Body of pancreas (tissue), 4 donors: ENCODE data around the gene PIRT. TPM values are rescaled to one million over a fixed set of nuclear protein-coding genes. Genes with fewer than 3 reads are reported as not detected.

Source experiments
- ATAC-seq: fragments of 150-250 bp; one replicate; pipeline ENCODE4 v1.9.1; 2016
- DNase-seq, 4 donors: peaks; one replicate each; pipeline ENCODE4 v3.0.0-alpha.2; 2019
- H3K27ac ChIP-seq, 4 donors: fragments of 200-600 bp; sonication (generic); 1 replicate in 3 of 4; 2 replicates in 1 of 4; pipeline versions ENCODE4 v1.5.1 to v1.6.1; 2016 to 2019; ENCODE audit warnings: mild to moderate bottlenecking in 1 of 4, mixed read lengths in 1 of 4, moderate library complexity in 1 of 4
- H3K27me3 ChIP-seq, 2 donors: fragments of 200-600 bp; sonication (generic); one replicate each; pipeline ENCODE4 v1.6.0; 2016; ENCODE audit warnings: mild to moderate bottlenecking in 1 of 2
- H3K36me3 ChIP-seq, 2 donors: fragments of 200-600 bp; sonication (generic); replicated peaks in 1 of 2; 2 replicates each; pipeline ENCODE4 v1.5.1; 2016; ENCODE audit warnings: low read depth in 2 of 2; ENCODE audit not compliant: insufficient read depth in 1 of 2
- H3K4me1 ChIP-seq: fragments of 200-600 bp; sonication (generic); one replicate; pipeline ENCODE4 v1.6.0; 2016
- H3K4me3 ChIP-seq, 2 donors: fragments of 200-600 bp; sonication (generic); 1 replicate in 1 of 2; 2 replicates in 1 of 2; pipeline ENCODE4 v1.5.1; 2016 to 2019
- H3K9me3 ChIP-seq, 3 donors: fragments of 200-600 bp; sonication (generic); 1 replicate in 2 of 3; 2 replicates in 1 of 3; pipeline ENCODE4 v1.5.1; 2016
- POLR2A ChIP-seq, 3 donors: fragments of 450-650 bp; IDR thresholded peaks; one replicate each; pipeline ENCODE4 v1.6.1; 2016; ENCODE audit warnings: antibody characterized with exemption in 3 of 3, mild to moderate bottlenecking in 2 of 3
- WGBS, 2 donors: methylation state at CpG; one replicate each; pipeline ENCODE4 v1.1.5; 2017; 5-methylcytosine and 5-hydroxymethylcytosine counted together
- intact Hi-C: fragments of 100-400 bp; cut with DNase I; formaldehyde crosslinking; loops from one replicate; pipeline ENCODE4 v1.15.1; 2023
- total RNA-seq, 2 donors: library from RNA; depleted of rRNA; stranded (reverse); fragments of >200 nt; gene quantifications; one replicate each; pipeline ENCODE4 v1.1.0, GENCODE V29; 2016
- TF ChIP-seq, protein P1 (sequence below), 7 experiments: fragments of 450-650 bp in 4 of 7; fragments of 200-600 bp in 3 of 7; sonication (generic) in 3 of 7; IDR thresholded peaks; one replicate each; pipeline ENCODE4 v1.5.1; 2016 to 2019; ENCODE audit warnings: antibody characterized with exemption in 7 of 7

PIRT gene
- total RNA-seq, 2 donors from 2014 or later, result 0.78 TPM; not detected in 1

DNA sequence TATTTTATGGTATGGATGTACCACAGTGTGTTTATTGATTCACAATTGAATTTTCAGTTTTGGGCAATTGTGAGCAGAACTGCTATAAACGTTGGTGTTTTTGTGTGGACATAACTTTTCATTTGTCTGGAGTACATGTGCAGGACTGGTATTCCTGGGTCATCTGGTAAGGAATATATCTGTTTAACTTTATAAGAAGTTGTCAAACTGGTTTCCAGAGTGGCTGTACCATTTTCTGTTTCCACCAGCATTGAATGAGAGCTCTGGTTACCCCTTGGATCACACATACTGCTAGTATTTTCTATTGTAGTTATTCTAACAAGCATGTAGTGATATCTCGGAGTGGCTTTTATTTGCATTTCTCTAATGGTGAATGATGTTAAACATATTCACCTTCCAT is 58.3 kb downstream of the PIRT start:
- TF ChIP-seq, protein P1, sequence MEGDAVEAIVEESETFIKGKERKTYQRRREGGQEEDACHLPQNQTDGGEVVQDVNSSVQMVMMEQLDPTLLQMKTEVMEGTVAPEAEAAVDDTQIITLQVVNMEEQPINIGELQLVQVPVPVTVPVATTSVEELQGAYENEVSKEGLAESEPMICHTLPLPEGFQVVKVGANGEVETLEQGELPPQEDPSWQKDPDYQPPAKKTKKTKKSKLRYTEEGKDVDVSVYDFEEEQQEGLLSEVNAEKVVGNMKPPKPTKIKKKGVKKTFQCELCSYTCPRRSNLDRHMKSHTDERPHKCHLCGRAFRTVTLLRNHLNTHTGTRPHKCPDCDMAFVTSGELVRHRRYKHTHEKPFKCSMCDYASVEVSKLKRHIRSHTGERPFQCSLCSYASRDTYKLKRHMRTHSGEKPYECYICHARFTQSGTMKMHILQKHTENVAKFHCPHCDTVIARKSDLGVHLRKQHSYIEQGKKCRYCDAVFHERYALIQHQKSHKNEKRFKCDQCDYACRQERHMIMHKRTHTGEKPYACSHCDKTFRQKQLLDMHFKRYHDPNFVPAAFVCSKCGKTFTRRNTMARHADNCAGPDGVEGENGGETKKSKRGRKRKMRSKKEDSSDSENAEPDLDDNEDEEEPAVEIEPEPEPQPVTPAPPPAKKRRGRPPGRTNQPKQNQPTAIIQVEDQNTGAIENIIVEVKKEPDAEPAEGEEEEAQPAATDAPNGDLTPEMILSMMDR (IDR thresholded peaks at IDR 0.05), result no peak
- TF ChIP-seq POLR2A (IDR thresholded peaks at IDR 0.05), result no peak
- H3K9me3 ChIP-seq, result no peaks in the 10 kb centered on the region
- no peaks in the 10 kb centered on the region for H3K36me3 ChIP-seq
- H3K4me3 ChIP-seq, result no peak overlapping the region
- no peaks in the 10 kb centered on the region for H3K27me3 ChIP-seq
- intact Hi-C loops, result no loop called here
- no peak for ATAC-seq
- WGBS, 2 donors, result 62 to 74% methylated on average over 2 of the region's 2 CpGs
- DNase-seq, result no peak
- no peak overlapping the region for H3K27ac ChIP-seq
- H3K4me1 ChIP-seq, result no peaks in the 10 kb centered on the region

DNA sequence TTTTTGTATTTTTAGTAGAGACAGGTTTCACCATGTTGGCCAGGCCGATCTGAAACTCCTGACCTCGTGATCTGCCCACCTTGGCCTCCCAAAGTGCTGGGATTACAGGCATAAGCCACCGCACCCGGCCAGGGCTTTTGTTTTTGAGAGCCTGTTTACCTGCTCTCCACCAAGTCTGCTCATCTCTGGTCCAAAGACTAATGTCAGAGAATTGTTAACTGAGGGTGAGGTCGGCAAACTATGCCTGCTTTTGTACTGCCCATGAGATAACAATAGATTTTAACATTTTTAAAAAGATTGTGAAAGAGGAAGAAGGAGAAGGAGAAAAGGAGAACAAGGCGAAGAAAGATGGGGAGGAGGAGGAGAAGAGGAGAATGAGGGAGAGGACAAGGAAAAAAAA is 60.0 kb downstream of the PIRT start:
- no peaks in the 10 kb centered on the region for H3K4me1 ChIP-seq
- no peak overlapping the region for H3K27ac ChIP-seq
- no peak overlapping the region for H3K4me3 ChIP-seq
- DNase-seq, result no peak
- H3K27me3 ChIP-seq, result no peaks in the 10 kb centered on the region
- no peak for ATAC-seq
- H3K36me3 ChIP-seq, result no peaks in the 10 kb centered on the region
- H3K9me3 ChIP-seq, result no peaks in the 10 kb centered on the region
- intact Hi-C loops, result no loop called here
- TF ChIP-seq, protein P1 (IDR thresholded peaks at IDR 0.05), result no peak
- no peak for TF ChIP-seq POLR2A (IDR thresholded peaks at IDR 0.05)
- 88 to 91% methylated on average over 6 of the region's 6 CpGs for WGBS, 2 donors

DNA sequence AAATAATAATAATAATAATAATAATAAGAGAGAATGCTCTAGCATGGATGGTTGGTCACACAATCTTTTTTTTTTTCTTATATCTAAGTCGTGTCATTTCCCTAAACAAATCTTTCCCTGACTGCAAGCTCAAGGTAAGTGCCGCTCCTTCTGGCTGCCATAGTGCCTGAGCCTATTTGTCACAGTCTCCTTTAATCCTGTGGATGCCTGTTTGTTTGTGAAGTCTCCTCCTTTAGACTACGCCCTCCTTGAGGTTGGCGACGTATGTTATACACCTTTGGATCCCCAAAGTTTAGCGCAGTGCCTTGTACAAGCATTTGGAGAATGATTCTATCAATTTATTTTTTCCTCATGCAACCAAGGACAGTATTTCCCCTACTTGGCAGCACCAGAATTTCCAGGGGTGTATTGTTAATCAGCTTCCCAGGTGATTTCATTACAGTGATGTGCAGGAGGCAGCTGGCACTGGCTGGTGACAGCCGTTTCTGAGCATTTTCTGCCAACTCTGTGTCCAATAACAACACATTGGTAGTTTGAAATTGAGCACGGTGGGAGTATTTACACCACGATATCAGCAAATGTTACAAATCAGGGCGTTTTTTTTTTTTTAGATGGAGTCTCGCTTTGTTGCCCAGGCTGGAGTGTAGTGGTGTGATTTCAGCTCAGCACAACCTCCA is 60.6 kb downstream of the PIRT start:
- Histone ChIP-seq H3K4me1 (no peaks in the 10 kb centered on the region), H3K27ac (no peak overlapping the region), H3K4me3 (no peak overlapping the region), H3K27me3 (no peaks in the 10 kb centered on the region), H3K9me3 (no peaks in the 10 kb centered on the region), H3K36me3 (no peaks in the 10 kb centered on the region)
- WGBS, 2 donors, result 80 to 85% methylated on average over 11 of the region's 11 CpGs
- intact Hi-C loops, result no loop called here
- no peak for ATAC-seq
- TF ChIP-seq POLR2A (IDR thresholded peaks at IDR 0.05), result no peak
- TF ChIP-seq, protein P1 (IDR thresholded peaks at IDR 0.05), result no peak
- no peak for DNase-seq

DNA sequence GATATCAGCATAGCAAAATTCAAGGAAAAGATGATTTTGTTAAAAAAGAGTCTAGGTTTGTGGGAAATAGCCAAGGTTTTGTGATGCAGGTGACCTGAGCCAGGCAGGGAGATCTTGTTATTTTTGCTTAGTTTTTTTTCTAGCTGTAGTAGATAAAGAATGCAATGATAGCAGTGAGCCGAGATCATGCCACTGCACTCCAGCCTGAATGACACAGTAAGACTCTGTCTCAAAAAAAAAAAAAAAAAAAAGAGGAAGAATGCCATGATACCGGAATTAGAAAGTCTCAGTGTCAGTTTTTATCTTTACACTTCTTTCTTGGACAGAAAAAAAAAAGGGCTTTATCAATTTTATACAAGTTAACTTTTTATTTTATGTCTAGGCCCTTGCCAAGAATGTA is 61.5 kb downstream of the PIRT start:
- Histone ChIP-seq H3K4me3 (no peak overlapping the region), H3K27ac (no peak overlapping the region), H3K4me1 (no peaks in the 10 kb centered on the region), H3K9me3 (no peaks in the 10 kb centered on the region), H3K27me3 (no peaks in the 10 kb centered on the region), H3K36me3 (no peaks in the 10 kb centered on the region)
- intact Hi-C loops, result no loop called here
- ATAC-seq (no peak), DNase-seq (no peak)
- WGBS, 2 donors, result 33 to 37% methylated on average over 2 of the region's 2 CpGs
- TF ChIP-seq POLR2A (IDR thresholded peaks at IDR 0.05), result no peak

DNA sequence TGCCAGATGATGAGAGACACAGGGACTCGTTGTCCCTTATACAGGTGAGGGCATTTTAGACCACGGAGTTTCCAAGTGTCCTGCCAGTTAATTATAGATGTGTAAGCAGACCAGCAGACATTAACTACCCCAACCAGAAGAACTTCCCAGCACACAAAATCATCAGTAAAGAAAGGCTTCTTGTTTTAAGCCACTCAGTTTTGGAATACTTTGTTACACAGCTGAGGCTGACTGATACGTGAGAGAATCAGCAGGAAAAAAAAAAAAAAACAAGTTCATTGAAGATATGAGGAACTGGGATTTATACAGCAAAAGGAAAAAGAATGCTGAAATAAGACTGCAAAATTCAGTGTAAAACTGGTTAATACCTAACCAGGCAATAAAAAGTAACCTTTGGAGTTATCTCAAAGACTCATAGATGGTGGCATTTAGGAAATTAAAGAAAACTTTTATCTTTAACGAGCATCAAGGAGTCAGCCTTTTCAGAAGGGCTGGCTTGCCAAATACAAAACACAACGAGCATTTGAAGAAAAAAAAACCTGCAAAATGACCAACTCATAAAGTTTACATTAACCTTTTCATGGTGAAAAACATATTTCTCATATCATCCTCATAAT is 62.0 kb downstream of the PIRT start:
- H3K4me1 ChIP-seq, result no peaks in the 10 kb centered on the region
- 68 to 71% methylated on average over 5 of the region's 5 CpGs for WGBS, 2 donors
- intact Hi-C loops, result no loop called here

More for the DNA sequence above, 62.0 kb downstream of the PIRT start:
- no peaks in the 10 kb centered on the region for H3K36me3 ChIP-seq
- no peak overlapping the region for H3K4me3 ChIP-seq
- H3K27ac ChIP-seq, result no peak overlapping the region
- H3K27me3 ChIP-seq, result no peaks in the 10 kb centered on the region
- no peaks in the 10 kb centered on the region for H3K9me3 ChIP-seq
- ATAC-seq (no peak), DNase-seq (no peak)
- TF ChIP-seq POLR2A (IDR thresholded peaks at IDR 0.05), result no peak
- TF ChIP-seq, protein P1 (IDR thresholded peaks at IDR 0.05), result no peak
